Adrenal gland (tissue), 5 donors: ENCODE results near the gene CNTD1.

Experiments used
- CTCF ChIP-seq, 6 experiments: fragments of 450-650 bp in 4 of 6; fragments of 200-600 bp in 2 of 6; sonication (generic) in 1 of 6; IDR thresholded peaks; 1 replicate in 5 of 6; 2 replicates in 1 of 6; pipeline versions ENCODE4 v1.5.1 to v1.8.0; 2016 to 2021; ENCODE audit warnings: antibody characterized with exemption in 6 of 6, mild to moderate bottlenecking in 2 of 6, moderate library complexity in 1 of 6
- POLR2A ChIP-seq, 2 donors: fragments of 450-650 bp; IDR thresholded peaks; one replicate each; pipeline ENCODE4 v1.6.1; 2017; ENCODE audit warnings: antibody characterized with exemption in 2 of 2, mild to moderate bottlenecking in 2 of 2, moderate library complexity in 1 of 2
- donor health status: DM: no; HTN: no; CAD: no.

GRCh38 chr17:42846594-42847280 is 48.1 kb downstream of the CNTD1 start:
- TF ChIP-seq CTCF (IDR thresholded peaks at IDR 0.05) (no peak), POLR2A (IDR thresholded peaks at IDR 0.05) (no peak)
